ENCODE data around the gene SHISA6. TPM values are rescaled to one million over a fixed set of nuclear protein-coding genes. Genes with fewer than 3 reads are reported as not detected.

SHISA6 gene
- total RNA-seq, 2 donors from 2014 or later: 0.07 TPM; not detected in 1

DNA sequence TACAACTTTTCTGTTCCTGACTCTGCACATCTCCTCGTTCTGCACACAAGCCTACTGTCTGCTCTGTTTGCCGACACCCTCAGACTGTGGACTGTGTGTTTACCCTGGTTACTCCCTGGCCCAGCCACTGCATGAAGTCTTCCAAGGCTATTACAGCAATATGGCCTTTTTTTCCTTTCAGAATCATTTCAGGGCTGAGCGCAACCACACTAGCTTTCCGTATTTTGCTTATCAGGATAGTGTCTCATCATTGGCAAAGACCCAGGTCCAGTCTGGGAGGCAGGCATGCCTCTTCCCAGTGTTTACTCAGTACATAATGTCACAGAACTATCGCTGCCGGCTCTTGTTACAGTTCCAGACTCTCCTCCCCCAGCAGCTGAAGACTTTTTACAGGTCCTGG, 367.4 kb downstream of the SHISA6 start:
- no peaks in the 10 kb centered on the region for H3K9me3 ChIP-seq
- no peak overlapping the region for H3K4me3 ChIP-seq
- H3K27ac ChIP-seq: peak overlapping the region; percentile 51 to 53
- TF ChIP-seq, protein P1, sequence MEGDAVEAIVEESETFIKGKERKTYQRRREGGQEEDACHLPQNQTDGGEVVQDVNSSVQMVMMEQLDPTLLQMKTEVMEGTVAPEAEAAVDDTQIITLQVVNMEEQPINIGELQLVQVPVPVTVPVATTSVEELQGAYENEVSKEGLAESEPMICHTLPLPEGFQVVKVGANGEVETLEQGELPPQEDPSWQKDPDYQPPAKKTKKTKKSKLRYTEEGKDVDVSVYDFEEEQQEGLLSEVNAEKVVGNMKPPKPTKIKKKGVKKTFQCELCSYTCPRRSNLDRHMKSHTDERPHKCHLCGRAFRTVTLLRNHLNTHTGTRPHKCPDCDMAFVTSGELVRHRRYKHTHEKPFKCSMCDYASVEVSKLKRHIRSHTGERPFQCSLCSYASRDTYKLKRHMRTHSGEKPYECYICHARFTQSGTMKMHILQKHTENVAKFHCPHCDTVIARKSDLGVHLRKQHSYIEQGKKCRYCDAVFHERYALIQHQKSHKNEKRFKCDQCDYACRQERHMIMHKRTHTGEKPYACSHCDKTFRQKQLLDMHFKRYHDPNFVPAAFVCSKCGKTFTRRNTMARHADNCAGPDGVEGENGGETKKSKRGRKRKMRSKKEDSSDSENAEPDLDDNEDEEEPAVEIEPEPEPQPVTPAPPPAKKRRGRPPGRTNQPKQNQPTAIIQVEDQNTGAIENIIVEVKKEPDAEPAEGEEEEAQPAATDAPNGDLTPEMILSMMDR (IDR thresholded peaks at IDR 0.05): no peak
- H3K36me3 ChIP-seq: no peaks in the 10 kb centered on the region
- peaks cover 0 to 15% of the 10 kb centered on the region in 2 donors for H3K4me1 ChIP-seq
- peak; percentile 71 for DNase-seq (ENCODE audit: low spot score)
- H3K27me3 ChIP-seq: no peaks in the 10 kb centered on the region

DNA sequence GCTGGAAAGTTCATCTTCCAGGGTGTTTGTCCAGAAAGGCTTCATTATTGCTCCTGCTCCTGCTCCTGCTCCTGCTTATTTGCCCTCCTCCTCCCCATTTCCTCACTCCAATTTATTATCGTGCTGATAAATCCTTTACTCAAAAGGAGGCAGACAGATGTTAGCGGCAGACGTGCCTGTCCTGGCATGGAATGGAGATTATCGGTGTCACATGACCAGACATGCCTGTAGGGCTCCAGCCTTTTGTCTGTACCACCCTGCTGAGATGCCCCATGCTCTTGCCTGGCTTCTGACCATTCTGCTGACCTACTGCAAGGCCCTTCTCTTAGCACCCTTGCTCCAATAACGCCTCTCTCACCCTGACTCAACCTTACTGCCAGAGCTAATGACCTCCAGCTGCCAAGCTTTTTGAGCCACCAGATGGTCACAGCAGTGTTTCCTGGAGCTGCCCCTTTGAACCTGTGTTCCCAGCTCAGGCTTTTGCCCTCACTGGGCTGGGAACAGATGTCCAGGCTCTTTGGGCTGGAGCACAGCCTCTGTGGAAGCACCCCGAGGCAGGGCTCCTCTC, 370.1 kb downstream of the SHISA6 start:
- no peaks in the 10 kb centered on the region for H3K27me3 ChIP-seq
- H3K4me1 ChIP-seq: peaks cover 0 to 15% of the 10 kb centered on the region in 2 donors
- H3K9me3 ChIP-seq: no peaks in the 10 kb centered on the region
- no peak for DNase-seq (ENCODE audit: low spot score)
- H3K27ac ChIP-seq: no peak overlapping the region
- H3K4me3 ChIP-seq: no peak overlapping the region
- H3K36me3 ChIP-seq: no peaks in the 10 kb centered on the region
- TF ChIP-seq, protein P1 (IDR thresholded peaks at IDR 0.05): no peak

DNA sequence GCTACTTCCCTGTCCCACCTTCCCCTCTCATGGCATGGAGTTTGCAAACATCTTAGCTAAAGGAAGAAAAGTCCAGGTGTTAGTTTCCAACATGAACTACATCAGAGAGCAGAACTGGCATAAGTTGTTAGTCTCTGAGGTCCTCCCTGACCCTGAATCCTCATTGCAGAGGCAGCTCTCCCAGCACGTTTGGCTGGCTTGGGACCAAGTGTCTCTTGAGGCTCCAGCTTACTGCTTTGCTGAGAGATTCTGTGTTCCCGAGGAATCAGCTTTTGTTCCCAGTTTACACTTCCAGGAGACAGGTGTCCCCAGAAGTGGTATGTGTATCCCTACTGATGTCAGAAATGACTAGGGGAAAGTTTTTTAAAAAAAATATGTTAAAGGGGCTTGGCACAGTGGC, 371.9 kb downstream of the SHISA6 start:
- Histone ChIP-seq H3K27me3 (no peaks in the 10 kb centered on the region), H3K36me3 (no peaks in the 10 kb centered on the region), H3K4me3 (no peak overlapping the region), H3K9me3 (no peaks in the 10 kb centered on the region), H3K4me1 (peaks cover 0 to 10% of the 10 kb centered on the region in 2 donors), H3K27ac (no peak overlapping the region)
- TF ChIP-seq, protein P1 (IDR thresholded peaks at IDR 0.05): no peak
- DNase-seq (ENCODE audit: low spot score): no peak
